ENCODE data around the gene SVOPL. TPM values are rescaled to one million over a fixed set of nuclear protein-coding genes. Genes with fewer than 3 reads are reported as not detected.

The SVOPL gene
- total RNA-seq, 2 experiments from 2014 or later = not detected

- H3K9me3 ChIP-seq (ENCODE audit: control insufficient read depth in 1 of 2, insufficient read depth in 1 of 2, low read length in 2 of 2) = no peaks in the 10 kb centered on the region
- no peak overlapping the region for H3K4me3 ChIP-seq (ENCODE audit: low read length)
- H3K36me3 ChIP-seq (ENCODE audit: insufficient read depth, low read length) = peaks cover 7% of the 10 kb centered on the region
- intact Hi-C loops (cut with DNase I, micrococcal nuclease) = no loop called here
- DNase-seq = no peak
- H3K4me1 ChIP-seq (ENCODE audit: insufficient read depth, low read length) = no peaks in the 10 kb centered on the region
- no peak overlapping the region for H3K27ac Mint-ChIP-seq
- no peaks in the 10 kb centered on the region for H3K4me1 Mint-ChIP-seq (ENCODE audit: low read depth)
- no peak for TF ChIP-seq CTCF (IDR thresholded peaks at IDR 0.05)
- H3K27ac ChIP-seq (ENCODE audit: low read depth in 1 of 2, low read length in 2 of 2) = no peak overlapping the region
- no peaks in the 10 kb centered on the region for H3K9me3 Mint-ChIP-seq
- ChIA-PET CTCF (no interaction called here), POLR2A (no interaction called here)
- ATAC-seq (ENCODE audit: poor library complexity) = no peak
- H3K27me3 ChIP-seq (ENCODE audit: control insufficient read depth in 1 of 2, insufficient read depth in 2 of 2, low read length in 2 of 2) = no peaks in the 10 kb centered on the region
- H3K36me3 Mint-ChIP-seq (ENCODE audit: low read depth) = peaks cover 20% of the 10 kb centered on the region
- no peak overlapping the region for H3K4me3 Mint-ChIP-seq
- no peaks in the 10 kb centered on the region for H3K27me3 Mint-ChIP-seq
Observed at GRCh38 chr7:138590154-138590553, 111.0 kb downstream of the SVOPL start.

- DNase-seq = no peak
- intact Hi-C loops (cut with DNase I, micrococcal nuclease) = no loop called here
- Mint-ChIP-seq H3K4me3 (no peak overlapping the region), H3K27me3 (no peaks in the 10 kb centered on the region), H3K4me1 (ENCODE audit: low read depth) (no peaks in the 10 kb centered on the region), H3K36me3 (ENCODE audit: low read depth) (peaks cover 31% of the 10 kb centered on the region), H3K27ac (no peak overlapping the region), H3K9me3 (no peaks in the 10 kb centered on the region)
- CTCF ChIA-PET = no interaction called here
- TF ChIP-seq CTCF (IDR thresholded peaks at IDR 0.05) = no peak
- ATAC-seq (ENCODE audit: poor library complexity) = no peak
- no peak overlapping the region for H3K4me3 ChIP-seq (ENCODE audit: low read length)
- H3K36me3 ChIP-seq (ENCODE audit: insufficient read depth, low read length) = peaks cover 7% of the 10 kb centered on the region
- H3K9me3 ChIP-seq (ENCODE audit: control insufficient read depth in 1 of 2, insufficient read depth in 1 of 2, low read length in 2 of 2) = no peaks in the 10 kb centered on the region
- no peaks in the 10 kb centered on the region for H3K27me3 ChIP-seq (ENCODE audit: control insufficient read depth in 1 of 2, insufficient read depth in 2 of 2, low read length in 2 of 2)
- no peaks in the 10 kb centered on the region for H3K4me1 ChIP-seq (ENCODE audit: insufficient read depth, low read length)
- POLR2A ChIA-PET = no interaction called here
- no peak overlapping the region for H3K27ac ChIP-seq (ENCODE audit: low read depth in 1 of 2, low read length in 2 of 2)
Observed at GRCh38 chr7:138588986-138589385, 112.2 kb downstream of the SVOPL start.

- Histone ChIP-seq H3K4me1 (ENCODE audit: insufficient read depth, low read length) (no peaks in the 10 kb centered on the region), H3K27me3 (ENCODE audit: control insufficient read depth in 1 of 2, insufficient read depth in 2 of 2, low read length in 2 of 2) (no peaks in the 10 kb centered on the region), H3K4me3 (ENCODE audit: low read length) (no peak overlapping the region), H3K9me3 (ENCODE audit: control insufficient read depth in 1 of 2, insufficient read depth in 1 of 2, low read length in 2 of 2) (no peaks in the 10 kb centered on the region), H3K36me3 (ENCODE audit: insufficient read depth, low read length) (peaks cover 7% of the 10 kb centered on the region), H3K27ac (ENCODE audit: low read depth in 1 of 2, low read length in 2 of 2) (no peak overlapping the region)
- intact Hi-C loops (cut with DNase I, micrococcal nuclease) = no loop called here
- no peak overlapping the region for H3K4me3 Mint-ChIP-seq
- TF ChIP-seq CTCF (IDR thresholded peaks at IDR 0.05) = no peak
- ChIA-PET POLR2A (no interaction called here), CTCF (no interaction called here)
- no peak for DNase-seq
- H3K4me1 Mint-ChIP-seq (ENCODE audit: low read depth) = no peaks in the 10 kb centered on the region
- H3K27ac Mint-ChIP-seq = no peak overlapping the region
- H3K36me3 Mint-ChIP-seq (ENCODE audit: low read depth) = peaks cover 46% of the 10 kb centered on the region
- H3K9me3 Mint-ChIP-seq = no peaks in the 10 kb centered on the region
- ATAC-seq (ENCODE audit: poor library complexity) = no peak
- H3K27me3 Mint-ChIP-seq = no peaks in the 10 kb centered on the region
Observed at GRCh38 chr7:138587485-138587884, 113.7 kb downstream of the SVOPL start.

All from CD4-positive, alpha-beta T cell (primary cell).